ENCODE measurements around the gene C9.

GRCh38 chr5:39274398-39275085, 89.8 kb downstream of the C9 start:
- TF ChIP-seq, protein P1, sequence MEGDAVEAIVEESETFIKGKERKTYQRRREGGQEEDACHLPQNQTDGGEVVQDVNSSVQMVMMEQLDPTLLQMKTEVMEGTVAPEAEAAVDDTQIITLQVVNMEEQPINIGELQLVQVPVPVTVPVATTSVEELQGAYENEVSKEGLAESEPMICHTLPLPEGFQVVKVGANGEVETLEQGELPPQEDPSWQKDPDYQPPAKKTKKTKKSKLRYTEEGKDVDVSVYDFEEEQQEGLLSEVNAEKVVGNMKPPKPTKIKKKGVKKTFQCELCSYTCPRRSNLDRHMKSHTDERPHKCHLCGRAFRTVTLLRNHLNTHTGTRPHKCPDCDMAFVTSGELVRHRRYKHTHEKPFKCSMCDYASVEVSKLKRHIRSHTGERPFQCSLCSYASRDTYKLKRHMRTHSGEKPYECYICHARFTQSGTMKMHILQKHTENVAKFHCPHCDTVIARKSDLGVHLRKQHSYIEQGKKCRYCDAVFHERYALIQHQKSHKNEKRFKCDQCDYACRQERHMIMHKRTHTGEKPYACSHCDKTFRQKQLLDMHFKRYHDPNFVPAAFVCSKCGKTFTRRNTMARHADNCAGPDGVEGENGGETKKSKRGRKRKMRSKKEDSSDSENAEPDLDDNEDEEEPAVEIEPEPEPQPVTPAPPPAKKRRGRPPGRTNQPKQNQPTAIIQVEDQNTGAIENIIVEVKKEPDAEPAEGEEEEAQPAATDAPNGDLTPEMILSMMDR (IDR thresholded peaks at IDR 0.05), result no peak
- no peak for TF ChIP-seq POLR2A (IDR thresholded peaks at IDR 0.05)

All from vagina (tissue), 2 donors.